Immature natural killer cell (primary cell): ENCODE data around the gene NDUFA11. TPM values are rescaled to one million over a fixed set of nuclear protein-coding genes. Genes with fewer than 3 reads are reported as not detected.
"Not testable (repeated sequence)": the region's sequence is repeated elsewhere in the genome, so short reads cannot be mapped to it uniquely, and the experiment has no call there.

ENCODE experiments used
- DNase-seq, 3 donors: peaks; one replicate each; pipeline ENCODE4 v3.0.0; 2022; ENCODE audit warnings: mixed read lengths in 1 of 3
- H3K27ac Mint-ChIP-seq, 6 donors: one replicate each; pipeline ENCODE4 v1.8.0; 2020; ENCODE audit warnings: mixed read lengths in 6 of 6, mild to moderate bottlenecking in 5 of 6, inconsistent platforms in 4 of 6, moderate library complexity in 3 of 6
- H3K27me3 Mint-ChIP-seq, 3 donors: one replicate each; pipeline ENCODE4 v1.8.0; 2020 to 2021; ENCODE audit warnings: low read depth in 3 of 3, mild to moderate bottlenecking in 3 of 3, mixed read lengths in 3 of 3, moderate library complexity in 3 of 3, inconsistent platforms in 1 of 3
- H3K36me3 Mint-ChIP-seq, 3 donors: one replicate each; pipeline ENCODE4 v1.8.0; 2020; ENCODE audit warnings: mixed read lengths in 3 of 3, inconsistent platforms in 2 of 3, mild to moderate bottlenecking in 2 of 3
- H3K4me1 Mint-ChIP-seq, 2 donors: one replicate each; pipeline ENCODE4 v1.8.0; 2020; ENCODE audit warnings: inconsistent platforms in 2 of 2, mild to moderate bottlenecking in 2 of 2, mixed read lengths in 2 of 2, moderate library complexity in 1 of 2
- H3K4me3 Mint-ChIP-seq, 5 donors: one replicate each; pipeline ENCODE4 v1.8.0; 2020; ENCODE audit warnings: mild to moderate bottlenecking in 5 of 5, mixed read lengths in 5 of 5, inconsistent platforms in 3 of 5, moderate library complexity in 3 of 5
- H3K9me3 Mint-ChIP-seq, 6 donors: one replicate each; pipeline ENCODE4 v1.8.0; 2020; ENCODE audit warnings: mild to moderate bottlenecking in 6 of 6, mixed read lengths in 6 of 6, inconsistent platforms in 4 of 6, moderate library complexity in 3 of 6
- polyA plus RNA-seq, 3 donors: library from polyadenylated mRNA; unstranded; fragments of 300-500 nt; fragmentation: Illumina TruSeq; gene quantifications; one replicate each; pipeline ENCODE4 v1.2.3, GENCODE V29; 2021

Gene NDUFA11
- polyA plus RNA-seq, 3 donors from 2014 or later = 329 to 666 (median 378) TPM

DNA sequence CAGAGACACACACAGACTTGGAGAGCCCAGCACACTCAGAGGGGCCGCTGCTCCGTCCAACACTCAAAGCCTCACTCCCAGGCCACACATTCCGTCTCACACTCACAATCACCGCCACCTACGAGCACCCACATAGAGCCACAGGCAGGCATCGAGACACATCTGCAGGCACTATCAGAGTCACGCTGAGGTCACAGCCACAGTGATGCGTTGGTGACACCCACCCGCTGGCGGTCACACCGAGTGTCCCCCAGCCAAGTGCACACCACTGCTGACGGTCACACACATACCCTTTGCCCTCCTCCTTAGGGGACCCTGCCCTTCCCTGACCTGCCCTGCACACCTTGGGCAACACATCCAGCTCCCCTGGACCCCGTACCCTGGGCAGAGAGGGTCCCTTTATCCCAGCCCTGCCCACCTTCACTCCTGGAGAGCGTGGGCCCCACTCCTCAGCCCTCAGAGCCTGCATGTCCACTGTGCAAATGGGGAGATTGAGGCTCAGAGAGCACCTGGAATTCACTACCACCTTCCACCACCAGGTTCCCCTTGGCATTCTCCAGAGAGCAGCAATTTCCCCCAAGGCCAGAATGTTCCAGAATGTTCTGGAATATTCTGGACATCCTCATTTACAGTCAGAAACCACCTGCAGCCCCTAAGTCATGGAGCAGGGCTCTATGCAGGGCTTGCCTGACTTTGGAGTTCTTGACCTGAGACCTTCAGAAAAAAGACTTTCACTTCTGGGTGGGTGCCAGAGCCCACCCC, 38.7 kb downstream of the NDUFA11 start:
- DNase-seq = peak; percentile 49 to 79 (median 70)
- peaks cover 7 to 14% (median 13%) of the 10 kb centered on the region in 3 donors for H3K27me3 Mint-ChIP-seq
- no peaks in the 10 kb centered on the region for H3K36me3 Mint-ChIP-seq
- H3K9me3 Mint-ChIP-seq = no peaks in the 10 kb centered on the region
- H3K27ac Mint-ChIP-seq = peak overlapping the region; percentile 83 to 99 (median 96)
- peaks cover 18 to 21% of the 10 kb centered on the region in 2 donors for H3K4me1 Mint-ChIP-seq
- H3K4me3 Mint-ChIP-seq = peak overlapping the region; percentile 47 to 88 (median 76)

DNA sequence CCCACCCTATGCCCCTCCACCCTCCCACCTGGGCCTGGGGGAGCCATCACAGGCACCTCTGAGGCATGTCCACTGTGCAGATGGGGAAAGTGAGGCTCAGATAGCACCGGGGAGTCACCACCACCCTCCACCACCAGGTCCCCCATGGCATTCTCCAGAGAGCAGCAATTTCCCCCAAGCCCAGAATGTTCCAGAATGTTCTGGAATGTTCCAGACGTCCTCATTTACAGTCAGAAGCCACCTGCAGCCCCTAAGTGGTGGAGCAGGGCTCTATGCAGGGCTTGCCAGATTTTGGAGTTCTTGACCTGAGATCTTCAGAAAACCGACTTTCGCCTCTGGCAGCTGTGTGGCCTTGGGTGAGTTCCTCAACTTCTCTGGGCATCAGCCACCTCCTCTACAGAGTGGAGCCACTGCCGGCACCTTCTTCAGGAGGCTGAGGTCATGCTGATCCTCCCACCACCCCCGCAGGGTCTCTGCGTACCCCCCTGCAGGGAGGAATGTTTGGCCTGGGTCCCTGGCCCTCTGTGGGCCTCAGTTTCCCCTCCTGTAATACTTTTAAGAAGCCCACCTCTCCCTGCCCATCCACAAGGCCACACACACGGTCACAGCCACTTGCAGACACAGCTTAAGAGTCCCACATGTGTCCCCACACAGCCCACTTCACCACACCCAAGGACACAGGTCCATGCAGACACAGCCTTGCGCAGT, 39.4 kb downstream of the NDUFA11 start:
- Mint-ChIP-seq H3K4me3 (peak overlapping the region; percentile 47 to 88 (median 76)), H3K27ac (peak overlapping the region; percentile 83 to 99 (median 96)), H3K36me3 (no peaks in the 10 kb centered on the region), H3K9me3 (no peaks in the 10 kb centered on the region), H3K4me1 (peaks cover 18 to 21% of the 10 kb centered on the region in 2 donors), H3K27me3 (peaks cover 7 to 14% (median 13%) of the 10 kb centered on the region in 3 donors)
- DNase-seq = no peak

DNA sequence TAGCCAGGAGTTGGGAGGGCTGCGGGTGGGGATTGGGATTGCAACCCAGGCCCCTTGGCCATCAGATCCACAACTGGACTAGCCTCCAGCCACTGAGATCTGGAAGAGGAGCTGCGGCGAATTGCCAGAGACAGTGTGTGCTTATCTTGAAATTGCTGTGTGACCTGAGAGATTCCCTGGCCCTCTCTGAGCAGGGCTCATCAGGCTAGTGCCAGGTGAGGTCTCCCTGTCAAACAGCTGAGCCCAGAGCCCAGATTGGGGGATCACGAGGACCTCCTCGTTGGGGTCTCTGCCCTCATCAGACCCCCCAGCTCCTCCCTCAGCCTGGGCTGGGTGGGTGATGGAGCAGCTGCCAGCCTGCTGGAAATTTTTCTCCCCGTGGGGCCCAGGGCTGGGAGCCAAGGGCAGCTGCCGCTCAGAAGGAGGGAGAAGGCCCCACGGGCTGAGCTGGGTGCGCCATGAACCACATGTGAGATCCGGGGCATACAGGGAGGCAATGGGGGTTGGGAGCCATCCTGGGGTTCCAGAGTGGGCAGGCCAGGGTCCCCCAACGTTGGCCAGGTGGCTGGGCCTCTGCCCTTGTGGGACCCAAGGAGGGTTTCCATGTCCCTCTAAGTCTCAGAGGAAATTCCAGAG, 40.4 kb downstream of the NDUFA11 start:
- no peaks in the 10 kb centered on the region for H3K9me3 Mint-ChIP-seq
- no peak for DNase-seq
- no peak overlapping the region for H3K4me3 Mint-ChIP-seq
- no peaks in the 10 kb centered on the region for H3K36me3 Mint-ChIP-seq
- H3K27me3 Mint-ChIP-seq = peaks cover 6 to 14% (median 13%) of the 10 kb centered on the region in 3 donors
- peak overlapping the region in 1 of 6 donors; percentile 99 for H3K27ac Mint-ChIP-seq
- peaks cover 18 to 21% of the 10 kb centered on the region in 2 donors for H3K4me1 Mint-ChIP-seq

DNA sequence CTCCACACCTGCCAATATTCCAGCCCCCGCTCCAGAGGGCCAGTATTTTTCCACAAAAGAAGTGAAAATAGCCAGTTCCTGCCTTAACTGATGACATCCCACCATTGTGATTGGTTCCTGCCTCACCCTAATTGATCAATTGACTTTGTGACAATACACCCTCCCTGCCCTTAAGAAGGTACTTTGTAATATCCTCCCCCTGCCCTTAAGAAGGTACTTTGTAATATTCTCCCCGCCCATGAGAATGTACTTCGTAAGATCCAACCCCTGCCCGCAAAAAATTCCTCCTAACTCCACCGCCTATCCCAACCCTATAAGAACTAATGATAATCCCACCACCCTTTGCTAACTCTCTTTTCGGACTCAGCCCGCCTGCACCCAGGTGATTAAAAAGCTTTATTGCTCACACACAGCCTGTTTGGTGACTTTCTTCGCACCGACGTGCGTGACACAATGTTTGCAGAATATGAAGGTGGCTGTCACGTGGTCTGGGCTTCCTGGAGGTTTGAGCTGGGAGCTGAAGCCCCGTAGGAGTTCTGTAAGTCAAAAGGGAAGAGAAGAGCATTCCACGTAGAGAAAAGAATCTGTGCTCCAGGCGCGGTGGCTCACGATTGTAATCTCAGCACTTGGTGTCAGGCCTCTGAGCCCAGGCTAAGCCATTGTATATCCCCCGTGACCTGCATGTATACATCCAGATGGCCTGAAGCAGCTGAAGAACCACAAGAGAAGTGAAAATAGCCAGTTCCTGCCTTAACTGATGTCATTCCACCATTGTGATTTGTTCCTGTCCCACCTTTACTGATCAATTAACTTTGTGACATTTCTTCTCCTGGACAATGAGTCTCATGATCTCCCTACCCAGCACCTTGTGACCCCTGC, 46.1 kb downstream of the NDUFA11 start:
- Mint-ChIP-seq H3K27me3 (peaks cover 0 to 7% (median 2%) of the 10 kb centered on the region in 3 donors), H3K36me3 (no peaks in the 10 kb centered on the region), H3K27ac (no peak overlapping the region), H3K9me3 (no peaks in the 10 kb centered on the region), H3K4me1 (no peaks in the 10 kb centered on the region), H3K4me3 (no peak overlapping the region)
- no peak for DNase-seq

DNA sequence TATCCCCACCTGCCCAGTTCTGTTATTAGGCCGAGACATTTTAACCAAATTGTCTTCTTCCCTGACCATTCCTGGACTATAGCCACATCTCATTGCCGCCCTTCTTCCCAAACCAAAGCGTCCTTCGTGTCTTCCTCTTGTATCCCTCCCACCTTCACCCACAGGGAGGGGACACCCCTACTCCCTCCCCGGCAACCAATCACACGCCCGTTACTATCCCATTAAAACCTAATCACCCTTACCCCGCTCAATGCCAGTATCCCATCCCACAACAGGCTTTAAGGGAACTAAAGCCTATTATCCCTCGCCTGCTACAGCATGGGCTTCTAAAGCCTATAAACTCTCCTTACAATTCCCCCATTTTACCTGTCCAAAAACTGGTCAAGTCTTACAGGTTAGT, 48.4 kb downstream of the NDUFA11 start:
- not testable (repeated sequence) for DNase-seq, H3K9me3 Mint-ChIP-seq, H3K27me3 Mint-ChIP-seq

DNA sequence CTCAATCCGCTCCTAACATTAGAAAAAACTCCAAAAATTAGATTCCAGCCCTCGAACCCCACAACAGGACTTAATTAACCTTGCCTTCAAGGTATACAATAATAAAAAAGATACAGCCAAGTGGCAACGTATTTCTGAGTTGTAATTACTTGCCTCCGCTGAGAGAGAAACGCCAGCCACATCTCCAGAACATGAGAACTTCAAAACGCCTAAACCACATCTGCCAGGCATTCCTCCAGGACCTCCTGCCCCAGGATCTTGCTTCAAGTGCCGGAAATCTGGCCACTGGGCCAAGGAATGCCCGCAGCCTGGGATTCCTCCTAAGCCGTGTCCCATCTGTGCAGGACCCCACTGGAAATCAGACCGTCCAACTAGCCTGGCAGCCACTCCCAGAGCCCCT, 49.5 kb downstream of the NDUFA11 start:
- H3K27me3 Mint-ChIP-seq, DNase-seq, H3K4me1 Mint-ChIP-seq, H3K36me3 Mint-ChIP-seq, H3K27ac Mint-ChIP-seq, H3K9me3 Mint-ChIP-seq, H3K4me3 Mint-ChIP-seq: not testable (repeated sequence)

More for the DNA sequence above, 48.4 kb downstream of the NDUFA11 start:
- H3K36me3 Mint-ChIP-seq, H3K4me3 Mint-ChIP-seq, H3K27ac Mint-ChIP-seq, H3K4me1 Mint-ChIP-seq: not testable (repeated sequence)

DNA sequence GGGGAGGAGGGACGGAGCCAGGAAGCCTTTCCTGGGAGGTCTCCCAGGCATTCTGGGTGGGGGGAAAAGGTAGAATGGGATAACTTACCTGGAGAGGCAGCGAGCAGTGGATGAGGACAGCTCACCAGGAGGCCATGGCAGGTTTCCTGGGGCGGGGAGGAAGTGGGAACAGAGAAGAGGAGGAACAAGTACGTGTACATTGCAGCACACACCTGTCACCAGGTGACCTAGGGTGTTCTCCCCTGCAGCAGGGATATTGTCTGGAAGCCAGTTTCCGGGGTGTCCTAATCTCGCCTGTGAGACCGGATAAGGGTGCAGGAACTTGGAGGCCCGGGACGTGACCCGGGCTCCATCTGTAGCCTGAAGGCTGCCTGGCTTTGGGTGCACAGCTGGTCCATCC, 52.3 kb downstream of the NDUFA11 start, which contains the start of gene FUT3:
Gene FUT3 (minus strand): TSS at position 148 of the 400 bp plus-strand sequence.
- DNase-seq = no peak
- Mint-ChIP-seq H3K9me3 (no peaks in the 10 kb centered on the region), H3K36me3 (no peaks in the 10 kb centered on the region), H3K27ac (no peak within 1 kb of the TSS), H3K4me3 (no peak within 1 kb of the TSS), H3K4me1 (no peaks in the 10 kb centered on the region), H3K27me3 (peaks cover 0 to 6% (median 2%) of the 10 kb centered on the region in 3 donors)

DNA sequence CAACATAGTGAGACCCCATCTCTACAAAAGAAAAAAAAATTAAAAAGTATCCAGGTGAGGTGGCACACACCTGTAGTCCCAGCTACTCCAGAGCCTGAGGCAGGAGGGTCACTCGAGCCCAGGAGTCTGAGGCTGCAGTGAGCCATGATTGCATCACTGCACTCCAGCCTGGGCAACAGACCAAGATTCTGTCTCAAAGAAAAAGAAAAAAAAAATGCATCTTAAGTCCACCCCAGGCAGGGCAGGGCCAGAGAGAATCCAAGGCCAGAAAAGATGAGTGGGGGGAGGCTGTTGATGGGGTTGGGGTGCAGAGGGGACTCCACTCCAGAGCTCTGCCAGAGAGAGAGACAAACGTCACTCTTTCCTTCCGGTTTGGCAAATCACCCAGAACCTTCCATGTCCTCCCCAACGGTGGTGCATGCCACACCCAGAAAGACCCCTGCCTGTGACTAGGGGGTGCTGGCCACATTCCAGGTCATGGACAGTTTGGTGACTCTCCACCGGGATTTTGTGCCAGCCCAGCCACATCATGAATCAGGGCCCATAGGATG, 52.8 kb downstream of the NDUFA11 start:
- no peaks in the 10 kb centered on the region for H3K36me3 Mint-ChIP-seq
- no peak for DNase-seq
- H3K9me3 Mint-ChIP-seq = no peaks in the 10 kb centered on the region
- no peak overlapping the region for H3K4me3 Mint-ChIP-seq
- H3K4me1 Mint-ChIP-seq = no peaks in the 10 kb centered on the region
- H3K27me3 Mint-ChIP-seq = peaks cover 0 to 6% (median 2%) of the 10 kb centered on the region in 3 donors
- no peak overlapping the region for H3K27ac Mint-ChIP-seq

DNA sequence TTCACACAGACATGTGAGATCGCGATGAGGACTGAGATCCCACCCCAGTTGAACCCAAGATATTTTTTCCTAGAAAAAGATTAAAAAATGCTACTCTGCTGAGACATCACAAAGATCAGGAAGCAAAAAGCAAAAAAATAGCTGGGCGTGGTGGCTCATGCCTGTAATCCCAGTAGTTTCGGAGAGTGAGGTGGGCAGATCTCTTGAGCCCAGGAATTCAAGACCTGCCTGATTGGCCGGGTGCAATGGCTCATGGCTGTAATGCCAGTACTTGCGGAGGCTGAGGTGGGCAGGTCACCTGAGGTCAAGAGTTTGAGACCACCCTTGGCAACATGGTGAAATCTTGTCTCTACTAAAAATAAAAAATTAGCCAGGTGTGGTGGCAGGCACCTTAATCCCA, 53.4 kb downstream of the NDUFA11 start:
- Mint-ChIP-seq H3K4me1 (no peaks in the 10 kb centered on the region), H3K36me3 (no peaks in the 10 kb centered on the region), H3K27me3 (peaks cover 0 to 6% (median 2%) of the 10 kb centered on the region in 3 donors), H3K27ac (no peak overlapping the region), H3K4me3 (no peak overlapping the region), H3K9me3 (no peaks in the 10 kb centered on the region)
- DNase-seq = no peak

DNA sequence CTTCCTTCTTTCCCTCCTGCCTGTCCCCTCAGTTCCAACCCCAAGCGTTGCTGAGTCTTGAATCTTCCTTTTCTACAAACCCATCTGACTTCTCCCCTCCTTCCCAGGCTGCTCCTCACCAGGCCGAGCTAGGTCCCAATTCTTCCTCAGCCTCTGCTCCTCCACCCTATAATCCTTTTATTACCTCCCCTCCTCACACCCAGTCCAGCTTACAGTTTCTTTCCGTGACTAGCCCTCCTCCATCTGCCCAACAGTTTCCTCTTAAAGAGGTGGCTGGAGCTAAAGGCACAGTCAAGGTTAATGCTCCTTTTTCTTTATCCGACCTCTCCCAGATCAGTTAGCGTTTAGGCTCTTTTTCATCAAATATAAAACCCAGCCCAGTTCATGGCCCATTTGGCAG, 55.0 kb downstream of the NDUFA11 start:
- not testable (repeated sequence) for DNase-seq, H3K27ac Mint-ChIP-seq, H3K4me3 Mint-ChIP-seq, H3K36me3 Mint-ChIP-seq, H3K9me3 Mint-ChIP-seq, H3K27me3 Mint-ChIP-seq, H3K4me1 Mint-ChIP-seq

DNA sequence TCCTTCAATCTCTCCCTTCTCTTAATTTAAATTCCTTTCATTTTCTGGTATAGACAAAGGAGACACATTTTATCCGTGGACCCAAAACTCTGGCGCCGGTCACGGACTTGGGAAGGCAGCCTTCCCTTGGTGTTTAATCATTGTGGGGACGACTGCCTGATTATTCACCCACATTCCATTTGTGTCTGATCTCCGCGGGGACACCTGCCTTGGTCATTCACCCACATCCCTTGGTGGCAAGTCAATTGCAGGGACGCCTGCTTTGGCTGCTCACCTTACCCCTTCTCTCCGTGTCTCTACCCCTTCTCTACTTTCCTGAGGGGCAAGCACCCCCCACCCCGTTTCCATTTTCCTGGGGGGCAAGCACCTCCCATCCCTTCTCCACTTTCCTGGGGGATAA, 55.7 kb downstream of the NDUFA11 start:
- H3K36me3 Mint-ChIP-seq, H3K27me3 Mint-ChIP-seq, DNase-seq, H3K4me1 Mint-ChIP-seq, H3K9me3 Mint-ChIP-seq, H3K4me3 Mint-ChIP-seq, H3K27ac Mint-ChIP-seq: not testable (repeated sequence)
